ENCODE data around the gene REC8.

GRCh38 chr14:24179961-24180796 lies 8.3 kb downstream of the REC8 start:
- TF ChIP-seq CTCF (conservative IDR thresholded peaks at IDR 0.05 in 1 of 2, IDR thresholded peaks at IDR 0.05 in 1 of 2; ENCODE audit: extremely low read depth in 1 of 2, insufficient read depth in 1 of 2, low read depth in 1 of 2, low read length in 2 of 2) (no peak), EZH2 (IDR thresholded peaks at IDR 0.05; ENCODE audit: borderline replicate concordance, low read length) (no peak)
